GM11168 (cell line): ENCODE data around the gene SKAP1.
"Not testable (repeated sequence)": the region's sequence is repeated elsewhere in the genome, so short reads cannot be mapped to it uniquely, and the experiment has no call there.

ENCODE experiments used
- in situ Hi-C: fragments of 300-500 bp; cut with MboI; formaldehyde crosslinking; loops from one replicate; pipeline ENCODE4 v1.12.0; 2022; ENCODE audit warnings: low sequenced_read_pairs; ENCODE audit not compliant: unreplicated experiment

The SKAP1 gene

GRCh38 chr17:48451489-48451888 lies 21.5 kb upstream of the SKAP1 start:
- in situ Hi-C loops: loop anchor here (10.0 kb wide), 1 partner anchor 107 kb away; no protein-coding TSS in a partner anchor

- in situ Hi-C loops: not testable (repeated sequence)
Observed at GRCh38 chr17:48449335-48449734, 19.3 kb upstream of the SKAP1 start.

GRCh38 chr17:48445248-48445620 lies 15.2 kb upstream of the SKAP1 start:
- in situ Hi-C loops: no loop called here

GRCh38 chr17:48444516-48445247 lies 14.7 kb upstream of the SKAP1 start:
- in situ Hi-C loops: no loop called here

- in situ Hi-C loops: no loop called here
Observed at GRCh38 chr17:48443712-48444111, 13.7 kb upstream of the SKAP1 start.

- in situ Hi-C loops: no loop called here
Observed at GRCh38 chr17:48442819-48443218, 12.8 kb upstream of the SKAP1 start.

- in situ Hi-C loops: no loop called here
Observed at GRCh38 chr17:48441862-48442261, 11.8 kb upstream of the SKAP1 start.

GRCh38 chr17:48441231-48441711 lies 11.3 kb upstream of the SKAP1 start:
- in situ Hi-C loops: no loop called here

GRCh38 chr17:48440669-48441068 lies 10.7 kb upstream of the SKAP1 start:
- in situ Hi-C loops: no loop called here

GRCh38 chr17:48439875-48440505 lies 10.0 kb upstream of the SKAP1 start:
- in situ Hi-C loops: no loop called here

- in situ Hi-C loops: no loop called here
Observed at GRCh38 chr17:48439110-48439850, 9.3 kb upstream of the SKAP1 start.

- in situ Hi-C loops: no loop called here
Observed at GRCh38 chr17:48438516-48439061, 8.6 kb upstream of the SKAP1 start.

GRCh38 chr17:48433896-48434295 lies 3.9 kb upstream of the SKAP1 start:
- in situ Hi-C loops: no loop called here

- in situ Hi-C loops: no loop called here
Observed at GRCh38 chr17:48432820-48433775, 3.1 kb upstream of the SKAP1 start.

GRCh38 chr17:48429156-48429555 lies 858 bp downstream of the SKAP1 start:
- in situ Hi-C loops: no loop called here

GRCh38 chr17:48427598-48427997 lies 2.4 kb downstream of the SKAP1 start:
- in situ Hi-C loops: no loop called here

- in situ Hi-C loops: no loop called here
Observed at GRCh38 chr17:48426761-48427500, 3.1 kb downstream of the SKAP1 start.

GRCh38 chr17:48426019-48426665 lies 3.9 kb downstream of the SKAP1 start:
- in situ Hi-C loops: no loop called here

- in situ Hi-C loops: not testable (repeated sequence)
Observed at GRCh38 chr17:48422060-48422459, 8.0 kb downstream of the SKAP1 start.
